LNCAP (cell line): ENCODE results near the gene EVI5.

Experiments
- TF ChIP-seq, protein P1 (sequence below): fragments of 450-650 bp; IDR thresholded peaks from 2 replicates; pipeline ENCODE4 v1.5.1; 2017; ENCODE audit warnings: mild to moderate bottlenecking

The EVI5 gene

GRCh38 chr1:92502247-92502646, 282.7 kb downstream of the EVI5 start:
- TF ChIP-seq, protein P1, sequence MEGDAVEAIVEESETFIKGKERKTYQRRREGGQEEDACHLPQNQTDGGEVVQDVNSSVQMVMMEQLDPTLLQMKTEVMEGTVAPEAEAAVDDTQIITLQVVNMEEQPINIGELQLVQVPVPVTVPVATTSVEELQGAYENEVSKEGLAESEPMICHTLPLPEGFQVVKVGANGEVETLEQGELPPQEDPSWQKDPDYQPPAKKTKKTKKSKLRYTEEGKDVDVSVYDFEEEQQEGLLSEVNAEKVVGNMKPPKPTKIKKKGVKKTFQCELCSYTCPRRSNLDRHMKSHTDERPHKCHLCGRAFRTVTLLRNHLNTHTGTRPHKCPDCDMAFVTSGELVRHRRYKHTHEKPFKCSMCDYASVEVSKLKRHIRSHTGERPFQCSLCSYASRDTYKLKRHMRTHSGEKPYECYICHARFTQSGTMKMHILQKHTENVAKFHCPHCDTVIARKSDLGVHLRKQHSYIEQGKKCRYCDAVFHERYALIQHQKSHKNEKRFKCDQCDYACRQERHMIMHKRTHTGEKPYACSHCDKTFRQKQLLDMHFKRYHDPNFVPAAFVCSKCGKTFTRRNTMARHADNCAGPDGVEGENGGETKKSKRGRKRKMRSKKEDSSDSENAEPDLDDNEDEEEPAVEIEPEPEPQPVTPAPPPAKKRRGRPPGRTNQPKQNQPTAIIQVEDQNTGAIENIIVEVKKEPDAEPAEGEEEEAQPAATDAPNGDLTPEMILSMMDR, result no peak

DNA sequence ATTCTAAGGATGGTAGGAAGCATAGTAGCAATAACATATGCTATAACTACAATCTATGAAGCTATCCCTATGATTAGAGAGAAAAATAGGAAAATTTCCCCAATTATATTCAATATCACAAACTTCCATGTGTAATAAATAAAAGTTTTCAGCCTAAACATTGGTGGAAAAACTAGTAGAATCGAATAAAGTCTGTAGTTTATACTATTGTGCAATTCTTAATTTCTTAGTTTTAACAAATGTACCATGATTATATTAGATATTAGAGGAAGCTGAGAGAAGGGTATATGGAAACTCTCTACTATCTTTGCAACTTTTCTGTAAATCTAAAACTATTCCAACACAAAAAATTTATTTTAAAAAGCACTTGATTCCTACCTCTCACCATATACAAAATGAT, 284.4 kb downstream of the EVI5 start:
- TF ChIP-seq, protein P1, result no peak

DNA sequence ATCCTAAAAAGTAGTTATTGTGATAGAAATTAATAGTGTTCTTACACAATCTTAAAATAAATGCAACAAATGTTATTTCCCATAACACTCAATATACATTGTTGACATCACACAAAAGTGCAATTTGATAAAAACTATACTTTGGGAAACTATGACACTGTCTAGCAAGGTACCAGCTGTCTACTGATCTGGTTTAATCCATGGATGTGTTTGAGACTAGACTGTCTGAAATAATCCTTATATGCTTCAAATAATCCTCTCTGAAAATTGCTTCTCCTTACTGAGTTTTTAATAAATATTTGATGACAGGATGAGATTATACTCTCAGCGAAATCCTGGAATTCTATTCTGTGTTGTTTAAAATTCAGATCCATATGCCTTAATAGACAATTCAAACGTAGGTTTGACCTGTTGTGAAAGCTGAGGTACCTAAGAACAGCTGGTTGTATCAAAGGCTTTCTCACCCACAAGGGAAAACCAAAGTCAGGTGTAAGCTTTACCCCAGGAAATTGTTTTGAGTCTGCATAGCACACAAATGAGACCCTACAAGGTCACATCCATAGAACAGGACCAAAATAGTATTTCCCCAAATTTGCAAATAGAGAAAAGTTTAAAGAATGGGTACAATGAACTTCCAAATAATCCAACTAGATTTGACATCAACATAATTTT, 289.4 kb downstream of the EVI5 start:
- TF ChIP-seq, protein P1, result no peak

DNA sequence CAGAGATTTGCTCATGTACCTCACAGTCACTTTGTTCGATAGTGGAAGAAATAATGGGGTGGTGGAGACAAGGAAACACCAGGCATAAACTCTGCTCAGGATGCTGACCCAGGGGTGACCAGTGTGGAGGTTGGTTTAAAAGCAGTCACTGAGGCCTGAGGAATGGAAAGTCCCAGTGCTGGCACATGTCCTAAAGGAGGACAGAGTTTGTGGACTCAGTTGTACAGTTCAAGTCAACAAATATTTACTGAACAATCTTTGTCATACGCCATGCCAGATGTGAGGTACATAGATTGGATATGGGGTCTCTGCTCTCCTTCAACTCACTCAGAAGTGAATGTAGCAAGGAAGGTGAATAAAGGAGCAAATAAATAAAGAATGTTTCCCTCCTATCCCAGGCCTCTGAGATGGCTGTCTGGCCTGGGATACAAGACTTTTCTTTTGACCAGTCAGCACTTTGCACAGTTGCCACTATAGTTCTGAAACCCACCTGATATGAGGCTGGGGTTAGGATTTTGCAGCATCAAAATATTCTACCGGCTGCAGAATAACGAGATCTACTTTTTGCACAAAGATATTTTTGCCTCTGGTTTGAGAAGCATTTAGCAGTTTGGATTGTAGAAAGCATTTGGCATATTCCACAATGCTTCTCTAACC, 290.3 kb downstream of the EVI5 start:
- TF ChIP-seq, protein P1, result no peak

GRCh38 chr1:92493139-92493538, 291.8 kb downstream of the EVI5 start:
- TF ChIP-seq, protein P1, result no peak

DNA sequence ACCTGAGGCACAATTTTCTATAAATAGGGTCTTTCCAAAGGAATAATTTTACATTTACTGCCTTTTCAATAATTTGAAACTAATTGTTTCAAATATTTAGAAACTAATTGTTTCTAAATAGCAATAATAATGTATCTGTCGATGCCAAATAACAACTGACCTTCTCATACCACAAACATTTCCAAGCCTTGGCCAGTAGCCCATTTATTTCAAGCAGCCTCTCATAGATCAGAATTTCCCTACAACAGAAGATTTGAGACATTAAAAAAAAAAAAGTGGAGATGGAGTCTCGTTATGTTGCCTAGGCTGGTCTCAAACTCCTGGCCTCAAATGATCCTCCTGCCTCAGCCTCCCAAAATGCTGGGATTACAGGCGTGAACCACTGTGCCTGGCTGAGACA, 296.1 kb downstream of the EVI5 start:
- TF ChIP-seq, protein P1, result no peak

- TF ChIP-seq, protein P1, result no peak
These were observed 296.5 kb downstream of the EVI5 start for GRCh38 chr1:92488416-92488815.
